Stimulated activated CD4-positive, alpha-beta T cell treated with anti-CD3 and anti-CD28 coated beads, Interleukin-2, amount 100 ng/mL, for 24 hours (primary cell): Measurements from ENCODE around the gene BPTF.
A peak's percentile ranks its signal among the peaks of the same experiment; 100 is the strongest.
"Not testable (repeated sequence)": the region's sequence is repeated elsewhere in the genome, so short reads cannot be mapped to it uniquely, and the experiment has no call there.

Source experiments
- DNase-seq, 2 donors: peaks; one replicate each; pipeline ENCODE4 v3.0.0-alpha.2; 2020

BPTF gene, protein sequence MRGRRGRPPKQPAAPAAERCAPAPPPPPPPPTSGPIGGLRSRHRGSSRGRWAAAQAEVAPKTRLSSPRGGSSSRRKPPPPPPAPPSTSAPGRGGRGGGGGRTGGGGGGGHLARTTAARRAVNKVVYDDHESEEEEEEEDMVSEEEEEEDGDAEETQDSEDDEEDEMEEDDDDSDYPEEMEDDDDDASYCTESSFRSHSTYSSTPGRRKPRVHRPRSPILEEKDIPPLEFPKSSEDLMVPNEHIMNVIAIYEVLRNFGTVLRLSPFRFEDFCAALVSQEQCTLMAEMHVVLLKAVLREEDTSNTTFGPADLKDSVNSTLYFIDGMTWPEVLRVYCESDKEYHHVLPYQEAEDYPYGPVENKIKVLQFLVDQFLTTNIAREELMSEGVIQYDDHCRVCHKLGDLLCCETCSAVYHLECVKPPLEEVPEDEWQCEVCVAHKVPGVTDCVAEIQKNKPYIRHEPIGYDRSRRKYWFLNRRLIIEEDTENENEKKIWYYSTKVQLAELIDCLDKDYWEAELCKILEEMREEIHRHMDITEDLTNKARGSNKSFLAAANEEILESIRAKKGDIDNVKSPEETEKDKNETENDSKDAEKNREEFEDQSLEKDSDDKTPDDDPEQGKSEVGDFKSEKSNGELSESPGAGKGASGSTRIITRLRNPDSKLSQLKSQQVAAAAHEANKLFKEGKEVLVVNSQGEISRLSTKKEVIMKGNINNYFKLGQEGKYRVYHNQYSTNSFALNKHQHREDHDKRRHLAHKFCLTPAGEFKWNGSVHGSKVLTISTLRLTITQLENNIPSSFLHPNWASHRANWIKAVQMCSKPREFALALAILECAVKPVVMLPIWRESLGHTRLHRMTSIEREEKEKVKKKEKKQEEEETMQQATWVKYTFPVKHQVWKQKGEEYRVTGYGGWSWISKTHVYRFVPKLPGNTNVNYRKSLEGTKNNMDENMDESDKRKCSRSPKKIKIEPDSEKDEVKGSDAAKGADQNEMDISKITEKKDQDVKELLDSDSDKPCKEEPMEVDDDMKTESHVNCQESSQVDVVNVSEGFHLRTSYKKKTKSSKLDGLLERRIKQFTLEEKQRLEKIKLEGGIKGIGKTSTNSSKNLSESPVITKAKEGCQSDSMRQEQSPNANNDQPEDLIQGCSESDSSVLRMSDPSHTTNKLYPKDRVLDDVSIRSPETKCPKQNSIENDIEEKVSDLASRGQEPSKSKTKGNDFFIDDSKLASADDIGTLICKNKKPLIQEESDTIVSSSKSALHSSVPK (N-terminal part only)

DNA sequence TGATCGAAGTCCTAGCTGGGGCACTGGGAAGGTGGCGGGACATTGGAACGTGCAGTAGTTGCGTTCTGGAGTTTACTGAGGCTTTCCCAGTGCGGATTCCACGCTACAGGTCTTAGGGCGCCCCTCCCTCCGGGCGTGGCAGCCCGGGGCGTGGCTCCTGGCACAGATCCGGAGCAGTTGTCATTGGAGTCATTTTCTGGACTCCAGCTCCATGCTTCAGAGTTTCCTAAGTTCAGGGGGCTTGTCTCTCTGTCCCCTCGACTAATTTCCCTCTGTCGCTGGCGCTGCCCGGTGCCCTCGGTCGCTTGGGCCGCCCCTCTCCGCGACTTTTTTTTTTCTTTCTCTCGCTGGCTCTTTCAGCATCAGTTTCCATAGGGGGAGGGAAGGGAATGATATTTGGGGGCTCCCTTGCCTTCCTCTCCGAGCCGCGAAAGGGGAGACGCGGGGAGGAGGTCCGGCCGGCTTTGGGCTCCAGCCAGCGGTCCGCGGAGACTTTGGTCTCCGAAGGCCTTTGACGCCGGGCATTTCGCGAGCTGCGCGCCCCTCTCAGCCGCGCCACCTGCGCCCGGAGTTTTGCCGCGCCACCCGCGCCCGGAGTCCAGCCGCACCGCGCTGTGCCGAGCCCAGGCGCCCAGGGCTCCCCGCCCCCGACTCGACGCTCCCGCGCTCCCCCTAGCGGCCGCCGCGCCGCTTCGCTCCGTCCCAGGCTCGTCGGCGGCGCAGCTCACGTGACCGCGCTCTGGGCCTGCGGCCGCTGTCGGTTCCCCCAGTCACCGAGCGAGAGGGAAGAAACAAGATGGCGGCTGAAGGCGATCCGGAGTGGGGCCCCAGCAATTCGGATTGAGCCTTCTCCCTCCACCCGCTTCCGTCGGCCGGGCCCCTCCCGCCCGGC lies at the start of gene BPTF:
BPTF (plus strand) TSS at position 769 of the 892 bp plus-strand sequence. CDS start 222 bp downstream, outside the sequence.
- peak; percentile 92 for DNase-seq

DNA sequence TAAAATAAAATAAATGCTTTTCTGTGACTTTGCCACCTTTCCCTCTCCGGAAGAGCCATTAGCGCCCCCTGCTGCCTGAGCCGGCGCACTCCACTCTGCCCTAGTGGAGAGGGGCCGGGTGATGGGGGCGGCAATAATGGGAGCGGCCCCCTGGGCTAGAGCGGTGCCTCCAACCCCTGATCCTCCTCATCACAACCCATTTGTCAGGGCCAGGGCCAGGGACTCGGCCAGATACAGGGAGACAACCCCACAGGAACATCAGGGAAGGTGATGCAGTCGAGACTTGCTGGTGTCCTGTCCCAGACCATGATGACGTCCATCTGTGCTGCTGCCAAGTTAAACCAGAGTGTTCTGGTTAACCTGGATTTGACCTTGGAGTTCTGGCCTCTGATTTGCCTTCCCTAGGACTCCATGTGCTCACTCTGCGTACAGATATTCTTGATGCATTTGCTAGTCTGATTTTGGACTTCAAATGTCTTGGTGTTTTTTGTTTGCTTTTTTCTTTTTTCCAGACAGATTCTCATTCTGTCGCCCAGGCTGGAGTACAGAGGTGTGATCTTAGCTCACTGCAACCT lies 46.1 kb upstream of the BPTF start:
- peak; percentile 26 to 41 for DNase-seq

DNA sequence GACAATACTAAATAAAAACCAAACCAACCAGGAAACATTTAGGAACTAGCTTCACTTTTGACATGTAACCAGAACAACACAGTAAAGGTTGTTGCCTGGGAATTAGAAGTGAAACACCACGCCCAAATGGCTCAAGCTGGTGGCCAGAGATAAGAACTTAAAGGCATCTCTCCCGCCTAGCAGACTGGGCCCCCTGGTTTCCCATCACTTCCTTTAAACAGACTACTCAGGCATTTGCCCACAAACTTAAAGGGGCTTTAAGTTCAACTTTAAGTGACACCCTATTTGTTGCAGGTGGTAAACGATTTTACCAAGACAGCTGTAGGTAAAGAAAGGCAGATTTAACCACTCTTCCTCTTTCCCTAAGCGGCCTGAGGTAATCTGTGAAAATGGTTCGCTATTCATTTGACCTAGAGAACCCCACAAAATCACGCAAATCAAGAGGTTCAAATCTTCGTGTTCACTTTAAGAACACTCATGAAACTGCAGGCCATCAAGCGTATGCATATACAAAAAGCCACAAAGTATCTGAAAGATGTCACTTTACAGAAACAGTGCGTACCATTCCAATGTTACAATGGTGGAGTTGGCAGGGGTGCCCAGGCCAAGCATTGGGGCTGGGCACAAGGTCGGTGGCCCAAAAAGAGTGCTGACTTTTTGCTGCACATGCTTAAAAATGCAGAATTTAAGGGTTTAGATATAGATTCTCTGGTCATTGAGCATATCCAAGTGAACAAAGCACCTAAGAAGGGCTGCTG lies 40.8 kb upstream of the BPTF start:
- DNase-seq = no peak

DNA sequence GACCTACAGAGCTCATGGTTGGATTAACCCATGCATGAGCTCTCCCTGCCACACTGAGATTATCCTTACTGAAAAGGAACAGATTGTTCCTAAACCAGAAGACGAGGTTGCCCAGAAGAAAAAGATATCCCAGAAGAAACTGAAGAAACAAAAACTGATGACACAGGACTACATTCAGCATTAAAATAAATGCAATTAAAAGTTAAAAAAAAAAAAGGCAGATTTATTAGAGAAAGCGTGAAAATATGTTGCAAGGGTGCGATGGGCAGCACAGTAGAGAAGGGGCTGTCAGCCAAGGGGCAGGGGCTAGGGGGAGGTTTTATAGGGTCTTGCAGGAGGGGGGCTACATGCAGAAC lies 40.2 kb upstream of the BPTF start:
- no peak for DNase-seq

DNA sequence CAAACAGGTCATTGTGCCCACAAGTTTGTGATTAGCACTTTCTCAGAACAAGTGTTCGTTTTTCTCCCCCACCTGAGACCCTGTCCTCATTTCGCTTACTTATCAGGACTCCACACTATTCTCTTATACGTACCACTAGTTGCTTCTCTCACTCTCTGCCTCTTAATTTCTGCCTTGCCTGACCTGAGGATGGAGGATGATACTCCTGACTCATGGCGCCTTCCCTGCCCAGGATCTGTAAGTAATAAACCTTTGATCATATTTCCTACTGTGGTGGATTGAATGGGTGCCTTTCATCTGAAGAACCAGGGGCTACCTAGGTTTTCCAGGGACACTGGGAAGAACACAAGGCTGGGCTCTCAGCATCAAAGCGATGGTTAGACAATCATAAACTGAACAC lies 39.8 kb upstream of the BPTF start:
- no peak for DNase-seq

DNA sequence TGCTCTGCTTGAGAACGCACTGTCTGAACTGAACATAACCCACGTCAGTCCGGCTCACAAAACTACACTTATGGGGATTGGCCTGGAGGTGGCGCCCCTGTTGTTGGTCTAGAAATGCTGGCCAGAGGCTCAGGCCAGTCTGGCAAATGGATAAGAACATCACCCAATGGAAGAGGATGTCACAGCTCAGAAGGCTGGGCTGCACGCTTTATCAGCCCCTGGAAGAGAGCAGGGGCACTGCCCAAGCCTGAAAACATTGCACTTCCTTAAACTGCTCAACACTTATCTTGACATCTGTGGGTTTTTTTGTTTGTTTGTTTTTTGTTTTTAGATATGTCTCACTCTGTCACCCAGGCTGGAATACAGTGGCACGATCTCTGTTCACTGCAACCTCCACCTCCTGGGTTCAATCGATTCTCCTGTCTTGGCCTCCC lies 24.8 kb upstream of the BPTF start:
- peak; percentile 55 to 61 for DNase-seq

DNA sequence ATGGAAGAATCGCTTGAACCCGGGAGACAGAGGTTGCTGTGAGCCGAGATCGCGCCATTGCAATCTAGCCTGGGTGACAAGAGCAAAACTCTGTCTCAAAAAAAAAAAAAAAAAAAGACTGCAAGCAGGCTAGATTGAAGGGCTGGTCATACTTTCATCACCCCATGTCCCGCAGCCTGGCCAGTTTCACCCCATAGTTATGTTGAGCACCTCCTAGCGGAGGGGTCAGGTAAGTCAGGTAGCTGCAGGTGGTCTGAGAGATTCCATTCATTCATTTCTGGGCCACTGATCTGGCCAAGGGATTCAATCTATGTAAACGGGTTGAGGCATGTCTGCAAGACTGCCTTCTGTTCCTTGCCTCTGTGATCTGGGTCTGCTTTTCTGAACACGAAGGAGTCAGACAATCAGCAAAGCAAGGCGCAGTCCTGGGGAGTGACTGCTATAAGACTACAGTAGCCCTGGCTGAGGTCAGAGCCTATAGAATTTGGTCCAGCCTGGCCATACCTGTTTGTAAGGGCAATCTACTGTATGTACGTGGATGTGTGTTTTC lies 23.6 kb upstream of the BPTF start:
- DNase-seq = no peak

DNA sequence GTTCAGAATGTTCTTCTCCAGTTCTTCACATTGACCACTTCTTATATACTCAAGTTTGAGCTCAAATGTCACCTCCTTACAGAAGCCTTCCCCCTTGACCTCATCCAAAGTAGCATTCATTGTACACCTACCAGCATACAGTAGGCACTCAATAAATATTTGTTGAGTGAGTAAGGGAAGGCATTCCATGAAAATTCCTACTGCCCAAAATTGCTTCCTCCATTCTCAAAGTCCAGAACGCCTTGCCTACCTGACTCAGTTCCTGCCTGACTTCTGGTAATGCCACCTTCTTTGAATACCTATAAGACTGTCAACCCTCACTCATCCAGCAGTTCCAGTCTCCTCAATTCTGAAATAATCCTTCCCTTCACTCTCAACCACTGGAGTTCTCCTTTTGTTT lies 14.8 kb upstream of the BPTF start:
- DNase-seq = no peak

DNA sequence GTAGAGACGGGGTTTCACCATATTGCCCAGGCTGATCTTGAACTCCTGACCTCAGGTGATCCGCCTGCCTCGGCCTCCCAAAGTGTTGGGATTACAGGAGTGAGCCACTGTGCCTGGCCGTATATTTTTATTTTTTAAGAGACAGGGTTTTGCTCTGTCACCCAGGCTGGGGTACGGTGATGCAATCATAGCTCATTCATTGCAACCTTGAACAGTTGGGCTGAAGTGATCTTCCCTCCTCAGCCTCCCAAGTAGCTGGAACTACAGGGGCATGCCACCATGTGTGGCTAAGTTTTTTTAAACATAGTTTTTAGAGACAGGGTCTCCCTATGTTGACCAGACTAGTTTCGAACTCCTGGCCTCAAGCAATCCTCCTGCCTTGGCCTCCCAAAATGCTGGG lies 12.9 kb upstream of the BPTF start:
- DNase-seq = not testable (repeated sequence)

DNA sequence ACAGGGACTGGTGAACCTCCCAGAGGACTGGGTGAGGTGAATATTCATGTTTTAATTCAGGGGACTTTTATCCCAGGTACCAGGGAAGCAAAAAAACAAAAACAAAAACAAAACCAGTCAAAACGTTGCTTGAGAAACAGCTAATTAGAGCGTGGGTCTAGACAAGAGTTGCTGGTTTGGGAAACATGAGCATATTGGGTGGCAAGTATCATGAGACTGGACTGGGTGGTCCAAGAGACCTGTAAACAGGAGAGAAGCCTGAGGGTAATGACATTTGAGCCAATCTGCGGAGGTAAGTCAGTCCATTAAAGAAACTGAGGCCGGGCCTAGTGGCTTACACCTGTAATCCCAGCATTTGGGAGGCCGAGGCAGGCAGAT lies 11.5 kb upstream of the BPTF start:
- DNase-seq = no peak

DNA sequence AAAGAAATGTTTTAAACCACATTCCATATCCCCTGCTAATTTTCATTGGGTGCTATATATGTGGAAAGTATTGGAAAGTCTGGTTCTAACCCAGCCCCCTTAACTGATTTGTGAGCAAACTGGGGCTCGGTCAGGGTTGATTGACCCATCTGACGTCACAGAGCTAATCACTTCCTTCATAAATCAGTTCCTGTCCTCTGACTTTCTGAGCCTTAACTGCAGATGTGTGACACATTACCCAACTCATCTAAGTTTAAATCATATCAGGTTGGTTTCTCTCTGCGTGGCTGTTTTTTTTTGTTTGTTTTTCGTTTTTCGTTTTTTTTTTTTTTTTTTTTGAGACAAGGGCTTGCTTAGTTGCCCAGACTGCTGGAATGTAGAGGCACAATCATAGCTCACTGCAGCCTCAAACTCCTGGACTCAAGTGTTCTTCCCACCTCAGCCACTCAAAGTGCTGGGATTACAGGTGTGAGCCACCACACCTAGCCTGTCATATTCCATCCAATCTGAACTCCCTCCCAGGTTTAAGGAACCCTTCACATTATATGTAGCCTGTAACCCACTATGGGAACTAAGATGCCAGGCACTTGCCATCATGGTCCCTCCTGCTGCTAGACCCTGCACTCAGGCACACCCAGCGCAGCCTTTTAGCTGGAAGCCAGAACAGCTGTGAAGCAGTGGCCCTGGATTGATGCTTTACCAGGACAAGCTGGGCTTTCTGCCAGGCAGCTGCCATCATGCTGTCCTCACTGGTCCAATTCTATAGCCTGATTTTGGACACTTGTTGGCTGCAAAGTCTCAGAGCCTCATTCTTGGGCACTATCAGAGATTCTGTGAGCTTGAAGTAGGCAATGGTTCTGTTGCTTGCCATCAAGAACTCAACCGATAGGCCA lies 6.9 kb upstream of the BPTF start:
- no peak for DNase-seq

DNA sequence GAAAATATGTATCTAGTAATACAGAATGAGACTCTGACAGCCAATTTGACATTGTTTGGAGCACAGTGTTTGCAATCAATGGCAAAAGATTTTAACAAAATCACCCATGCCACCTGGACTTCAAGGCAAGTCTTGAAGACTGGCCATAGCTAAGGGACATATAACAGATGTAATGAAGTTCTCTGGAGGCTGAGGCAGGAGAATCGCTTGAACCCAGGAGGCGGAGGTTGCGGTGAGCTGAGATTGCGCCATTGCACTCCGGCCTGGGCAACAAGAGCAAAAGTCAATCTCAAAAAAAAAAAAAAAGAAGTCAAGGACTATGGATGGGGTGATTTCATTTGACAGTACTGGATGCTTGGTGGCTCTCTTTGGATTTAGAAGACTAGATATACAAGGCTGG lies 5.6 kb upstream of the BPTF start:
- no peak for DNase-seq

DNA sequence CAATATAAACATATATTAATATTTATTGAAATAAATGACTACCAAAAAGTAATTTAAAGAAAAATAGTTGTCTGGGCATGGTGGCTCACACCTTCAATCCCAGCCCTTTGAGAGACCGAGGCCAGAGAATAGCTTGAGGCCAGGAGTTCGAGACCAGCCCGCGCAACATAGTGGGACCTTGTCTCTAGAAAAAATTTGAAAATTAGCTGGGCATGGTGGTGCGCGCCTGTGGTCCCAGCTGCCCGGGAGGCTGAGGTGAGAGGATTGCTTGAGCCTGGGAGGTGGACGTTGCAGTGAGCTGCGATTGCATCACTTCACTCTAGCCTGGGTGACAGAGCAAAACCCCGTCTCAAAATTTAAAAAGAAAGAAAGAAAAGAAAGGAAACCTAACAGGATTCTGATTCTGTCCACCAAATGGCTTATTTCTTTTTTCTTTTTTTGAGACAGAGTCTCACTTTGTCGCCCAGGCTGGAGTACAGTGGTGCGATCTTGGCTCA lies 3.4 kb upstream of the BPTF start:
- no peak for DNase-seq

DNA sequence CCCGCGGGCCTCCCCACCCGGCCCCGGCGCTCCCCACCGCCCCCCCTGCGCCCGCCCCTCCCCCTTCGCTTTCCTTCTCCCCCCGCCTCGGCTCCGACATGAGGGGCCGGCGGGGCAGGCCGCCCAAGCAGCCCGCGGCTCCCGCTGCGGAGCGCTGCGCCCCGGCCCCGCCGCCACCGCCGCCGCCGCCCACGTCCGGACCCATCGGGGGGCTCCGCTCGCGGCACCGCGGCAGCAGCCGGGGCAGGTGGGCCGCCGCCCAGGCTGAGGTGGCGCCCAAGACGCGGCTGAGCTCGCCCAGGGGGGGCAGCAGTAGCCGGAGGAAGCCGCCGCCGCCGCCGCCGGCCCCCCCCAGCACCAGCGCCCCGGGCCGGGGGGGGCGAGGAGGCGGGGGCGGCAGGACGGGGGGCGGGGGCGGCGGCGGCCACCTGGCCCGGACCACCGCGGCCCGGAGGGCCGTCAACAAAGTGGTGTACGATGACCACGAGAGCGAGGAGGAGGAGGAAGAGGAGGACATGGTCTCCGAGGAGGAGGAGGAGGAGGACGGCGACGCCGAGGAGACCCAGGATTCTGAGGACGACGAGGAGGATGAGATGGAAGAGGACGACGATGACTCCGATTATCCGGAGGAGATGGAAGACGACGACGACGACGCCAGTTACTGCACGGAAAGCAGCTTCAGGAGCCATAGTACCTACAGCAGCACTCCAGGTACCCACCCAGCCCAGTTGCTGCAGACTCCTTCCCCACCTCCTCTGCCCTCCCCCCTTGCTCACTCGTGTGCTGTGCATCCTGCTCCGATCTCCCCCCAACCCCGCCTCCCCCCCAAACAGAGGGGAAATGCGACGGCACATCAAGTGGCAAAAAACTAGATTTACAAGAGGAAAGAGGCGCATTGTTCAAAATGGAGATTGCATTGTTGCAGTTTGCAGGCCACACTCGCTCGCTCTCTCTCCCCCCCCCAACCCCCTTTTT lies 611 bp downstream of the BPTF start:
- DNase-seq = peak; percentile 48 to 50

DNA sequence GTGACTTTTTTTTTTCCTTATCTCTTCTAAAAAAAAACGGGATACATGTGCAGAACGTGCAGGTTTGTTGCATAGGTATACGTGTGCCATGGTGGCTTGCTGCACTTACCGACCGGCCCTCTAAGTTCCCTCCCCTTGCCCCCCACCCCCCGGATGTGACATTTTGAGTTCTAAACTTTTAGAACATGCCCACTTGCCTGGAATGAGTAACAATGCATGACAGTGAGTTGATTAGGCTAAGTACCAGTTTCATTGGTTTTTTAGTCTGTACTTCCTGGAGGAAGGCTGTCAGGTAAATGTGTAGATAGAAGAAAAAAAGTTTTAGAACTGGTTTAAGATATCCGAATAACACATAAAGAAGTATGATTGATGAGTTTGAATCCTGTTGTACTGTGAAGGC lies 4.0 kb downstream of the BPTF start:
- peak; percentile 46 to 53 for DNase-seq

DNA sequence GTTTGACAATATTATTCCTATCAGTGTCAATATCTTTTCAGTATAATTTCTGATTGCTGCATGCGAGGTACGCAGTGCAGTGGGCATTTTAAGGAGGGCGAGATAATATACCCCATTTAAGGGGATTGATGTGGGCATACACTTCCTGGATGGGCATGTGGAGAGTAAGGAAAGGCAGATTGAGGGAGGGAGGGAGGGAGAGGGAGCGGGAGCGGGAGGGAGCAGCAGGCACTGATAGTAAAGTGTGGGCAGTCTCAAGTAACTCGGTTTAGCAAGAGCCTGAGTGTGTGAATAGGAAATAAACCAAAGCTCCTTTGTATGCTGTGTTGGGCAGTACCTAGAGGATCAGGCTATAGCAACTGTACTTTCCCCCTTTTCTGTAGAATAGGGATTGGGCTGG lies 5.1 kb downstream of the BPTF start:
- DNase-seq = no peak

DNA sequence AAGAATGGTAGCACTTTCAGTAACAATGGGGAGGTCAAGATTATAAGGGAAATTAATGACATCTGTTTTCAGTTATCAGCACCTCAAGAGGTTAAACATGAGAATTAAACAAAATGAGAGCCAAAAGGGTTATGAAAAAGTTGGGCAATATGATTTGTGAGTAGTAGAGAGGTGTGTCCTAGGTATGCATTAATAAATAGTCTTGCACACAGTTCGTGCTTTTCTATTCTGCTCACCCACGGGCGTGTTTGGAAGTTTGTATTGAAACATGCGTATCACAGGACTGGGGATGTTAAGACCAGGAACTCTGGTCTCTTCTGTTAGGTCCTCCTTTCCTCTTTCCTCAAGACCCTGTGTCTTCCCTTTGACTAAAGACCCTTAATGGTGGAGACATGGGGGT lies 6.0 kb downstream of the BPTF start:
- DNase-seq = no peak

DNA sequence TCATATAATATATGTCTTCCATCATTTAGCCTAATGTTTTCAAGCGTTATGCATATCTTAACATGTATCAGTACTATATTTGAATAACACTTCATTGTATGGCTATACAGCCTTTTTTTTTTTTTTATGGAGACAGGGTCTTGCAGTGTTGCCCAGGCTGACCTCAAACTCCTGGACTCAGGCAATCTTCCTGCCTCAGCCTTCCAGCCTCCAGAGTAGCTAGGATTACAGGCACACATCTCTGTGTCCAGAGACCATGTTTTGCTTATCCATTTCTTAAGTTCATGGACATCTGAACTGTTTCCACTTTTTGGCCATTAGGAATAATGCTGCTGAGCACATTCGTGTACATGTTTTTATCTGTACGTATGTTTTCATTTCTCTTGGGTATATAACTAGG lies 7.8 kb downstream of the BPTF start:
- no peak for DNase-seq
